Lung (tissue), 16 donors: ENCODE measurements around the gene OR5F1. TPM values are rescaled to one million over a fixed set of nuclear protein-coding genes. Genes with fewer than 3 reads are reported as not detected.

ENCODE experiments used
- ATAC-seq: fragments of 200-7000 bp; cut with Tn5 transposase; one replicate; pipeline ENCODE4 v1.9.1; 2020; ENCODE audit warnings: moderate number of reproducible peaks; ENCODE audit not compliant: insufficient read depth, low FRiP score
- DNase-seq, 3 donors: peaks; one replicate each; pipeline ENCODE4 v3.0.0-alpha.2; 2013 to 2017
- H3K27ac ChIP-seq, 2 donors: one replicate each; pipeline ENCODE4 v1.5.1; 2013; ENCODE audit warnings: mild to moderate bottlenecking in 2 of 2, moderate library complexity in 2 of 2, control low read depth in 1 of 2, inconsistent platforms in 1 of 2, low read depth in 1 of 2, low read length in 1 of 2
- H3K27me3 ChIP-seq, 3 donors: one replicate each; pipeline ENCODE4 v1.5.1; 2013; ENCODE audit warnings: low read length in 2 of 3; ENCODE audit not compliant: control insufficient read depth in 3 of 3, insufficient read depth in 3 of 3
- H3K36me3 ChIP-seq, 4 donors: one replicate each; pipeline ENCODE4 v1.5.1; 2013; ENCODE audit warnings: low read length in 4 of 4, mild to moderate bottlenecking in 1 of 4, moderate library complexity in 1 of 4; ENCODE audit not compliant: control insufficient read depth in 4 of 4, insufficient read depth in 4 of 4
- H3K4me1 ChIP-seq, 5 donors: one replicate each; pipeline ENCODE4 v1.5.1; 2013; ENCODE audit warnings: low read length in 5 of 5, mild to moderate bottlenecking in 2 of 5, moderate library complexity in 1 of 5; ENCODE audit not compliant: control insufficient read depth in 5 of 5, insufficient read depth in 5 of 5
- H3K4me3 ChIP-seq: one replicate; pipeline ENCODE4 v1.5.1; 2013; ENCODE audit warnings: mild to moderate bottlenecking, control low read depth, moderate library complexity
- H3K9ac ChIP-seq, 2 donors: one replicate each; pipeline ENCODE4 v1.5.1; 2013; ENCODE audit warnings: low read length in 2 of 2, control low read depth in 1 of 2; ENCODE audit not compliant: insufficient read depth in 1 of 2
- H3K9me3 ChIP-seq, 4 donors: one replicate each; pipeline ENCODE4 v1.5.1; 2013; ENCODE audit warnings: low read length in 3 of 4, mild to moderate bottlenecking in 1 of 4, moderate library complexity in 1 of 4; ENCODE audit not compliant: control insufficient read depth in 4 of 4, insufficient read depth in 3 of 4
- CTCF ChIP-seq: IDR thresholded peaks from 2 replicates; pipeline ENCODE4 v1.5.1; 2012; ENCODE audit warnings: mild to moderate bottlenecking; ENCODE audit errors: control extremely low read depth, extremely low read depth
- WGBS, 2 donors: extraction: QIAGEN DNeasy Blood & Tissue Kit; methylation state at CpG; one replicate each; pipeline ENCODE4 v1.1.7; 2013; 5-methylcytosine and 5-hydroxymethylcytosine counted together
- long read RNA-seq, 5 donors: transcript quantifications; one replicate each; lab custom pipeline, GENCODE V29; 2026
- polyA plus RNA-seq, 2 donors: library from polyadenylated mRNA; stranded (reverse); fragments of 200-250 nt; gene quantifications; one replicate each; pipeline ENCODE4 v1.2.1, GENCODE V29; 2013
- total RNA-seq, 2 donors: library from RNA; depleted of rRNA in 1 of 2; stranded (reverse); fragments of >200 nt in 1 of 2; gene quantifications; one replicate each; pipeline ENCODE4 v1.2.1, GENCODE V29; 2014 to 2021
- donor health status: control.
- donor health status: control.
- donor health status: Bipolar disorder and iron deficiency.
- donor health status: healthy.
- donor health status: DM: yes; HTN: yes; CAD: no.

Gene OR5F1
- not detected for total RNA-seq
- polyA plus RNA-seq: not detected
- long read RNA-seq, donor 1: 0 reads
- long read RNA-seq, donor 2: 0 reads
- long read RNA-seq, donor 3: 0 reads
- long read RNA-seq, donor 4: 0 reads
- long read RNA-seq, donor 5: 0 reads

GRCh38 chr11:55994525-55994924 lies at the start of gene OR5F1:
OR5F1 (minus strand) TSS chr11:55994625; CDS start chr11:55994625, 0 bp downstream.
- Histone ChIP-seq H3K4me1 (no peaks in the 10 kb centered on the region), H3K9ac (no peak within 1 kb of the TSS), H3K27me3 (no peaks in the 10 kb centered on the region), H3K4me3 (no peak within 1 kb of the TSS), H3K9me3 (no peaks in the 10 kb centered on the region), H3K36me3 (no peaks in the 10 kb centered on the region), H3K27ac (no peak within 1 kb of the TSS)
- DNase-seq: no peak
- TF ChIP-seq CTCF: no peak
- 75 to 85% methylated on average over 2 of the region's 2 CpGs for WGBS, 2 donors
- ATAC-seq: no peak

- H3K4me1 ChIP-seq: no peaks in the 10 kb centered on the region
- H3K4me3 ChIP-seq: no peak within 1 kb of the TSS
- H3K9ac ChIP-seq: no peak within 1 kb of the TSS
- no peak for DNase-seq
- no peaks in the 10 kb centered on the region for H3K36me3 ChIP-seq
- no peak for TF ChIP-seq CTCF
- peaks cover 0 to 11% (median 0%) of the 10 kb centered on the region in 4 donors for H3K9me3 ChIP-seq
- no peaks in the 10 kb centered on the region for H3K27me3 ChIP-seq
- H3K27ac ChIP-seq: no peak within 1 kb of the TSS
- ATAC-seq: no peak
Observed at GRCh38 chr11:56027354-56027753, 32.9 kb upstream of the OR5F1 start, which contains the start of gene OR5AS1. OR5AS1 (plus strand) TSS chr11:56027654; CDS start chr11:56030419, 2,765 bp downstream.

- no peak for TF ChIP-seq CTCF
- no peak overlapping the region for H3K27ac ChIP-seq
Observed at GRCh38 chr11:56013805-56014204, 19.4 kb upstream of the OR5F1 start.

GRCh38 chr11:56010716-56011115 lies 16.3 kb upstream of the OR5F1 start:
- TF ChIP-seq CTCF: no peak
- Histone ChIP-seq H3K4me3 (no peak overlapping the region), H3K36me3 (no peaks in the 10 kb centered on the region), H3K27ac (no peak overlapping the region), H3K27me3 (no peaks in the 10 kb centered on the region), H3K9me3 (peaks cover 0 to 8% (median 2%) of the 10 kb centered on the region in 4 donors), H3K9ac (no peak overlapping the region), H3K4me1 (no peaks in the 10 kb centered on the region)
- ATAC-seq: no peak
- DNase-seq: no peak

More at GRCh38 chr11:56013805-56014204, 19.4 kb upstream of the OR5F1 start:
- 75 to 78% methylated on average over 2 of the region's 2 CpGs for WGBS, 2 donors
- ATAC-seq: no peak
- Histone ChIP-seq H3K9ac (no peak overlapping the region), H3K9me3 (peaks cover 0 to 8% (median 3%) of the 10 kb centered on the region in 4 donors), H3K4me3 (no peak overlapping the region), H3K36me3 (no peaks in the 10 kb centered on the region), H3K4me1 (no peaks in the 10 kb centered on the region), H3K27me3 (no peaks in the 10 kb centered on the region)
- DNase-seq: no peak
